Activated T-helper 17 cell treated with anti-CD3 and anti-CD28 coated beads, Interleukin-2, amount 50 U/mL, for 72 hours (primary cell): Measurements from ENCODE around the gene C19orf38. TPM values are rescaled to one million over a fixed set of nuclear protein-coding genes. Genes with fewer than 3 reads are reported as not detected.

ENCODE experiments used
- ATAC-seq: fragments of 150-1000 bp; cut with Tn5 transposase; replicated peaks from 2 replicates; pipeline ENCODE4 v1.10.0; 2021; ENCODE audit warnings: mild to moderate bottlenecking, moderate library complexity
- H3K27ac Mint-ChIP-seq: one replicate; pipeline ENCODE4 v1.8.0; 2022; ENCODE audit warnings: mixed read lengths
- H3K27me3 Mint-ChIP-seq: one replicate; pipeline ENCODE4 v1.8.0; 2022; ENCODE audit warnings: mixed read lengths
- H3K36me3 Mint-ChIP-seq: one replicate; pipeline ENCODE4 v1.8.0; 2022; ENCODE audit warnings: low read depth, mild to moderate bottlenecking, mixed read lengths
- H3K4me1 Mint-ChIP-seq: one replicate; pipeline ENCODE4 v1.8.0; 2022; ENCODE audit warnings: mixed read lengths
- H3K4me3 Mint-ChIP-seq: one replicate; pipeline ENCODE4 v1.8.0; 2022; ENCODE audit warnings: mild to moderate bottlenecking, mixed read lengths
- H3K9me3 Mint-ChIP-seq: one replicate; pipeline ENCODE4 v1.8.0; 2022; ENCODE audit warnings: mixed read lengths
- total RNA-seq, 2 donors: library from RNA; stranded (reverse); gene quantifications; one replicate each; pipeline ENCODE4 v1.2.3, GENCODE V29; 2022

The C19orf38 gene
- 1 to 10 TPM in 1 of 2 donors, under 1 TPM in 1; 0.48 to 1.7 TPM for total RNA-seq

GRCh38 chr19:10848230-10848856, at the start of gene C19orf38:
Gene C19orf38 (plus strand): TSS chr19:10848415. CDS start chr19:10848509, 94 bp downstream.
- peak within 1 kb of the TSS; percentile 52 for H3K27ac Mint-ChIP-seq
- peak within 1 kb of the TSS; percentile 17 for H3K4me3 Mint-ChIP-seq
- H3K36me3 Mint-ChIP-seq: no peaks in the 10 kb centered on the region
- no peaks in the 10 kb centered on the region for H3K4me1 Mint-ChIP-seq
- peaks cover 4% of the 10 kb centered on the region for H3K9me3 Mint-ChIP-seq
- H3K27me3 Mint-ChIP-seq: no peaks in the 10 kb centered on the region
- no peak for ATAC-seq

GRCh38 chr19:10800488-10800887, 47.7 kb upstream of the C19orf38 start:
- ATAC-seq: no peak
- H3K9me3 Mint-ChIP-seq: no peaks in the 10 kb centered on the region
- peaks cover 86% of the 10 kb centered on the region for H3K36me3 Mint-ChIP-seq
- peak overlapping the region; percentile 49 for H3K4me3 Mint-ChIP-seq
- no peaks in the 10 kb centered on the region for H3K27me3 Mint-ChIP-seq
- peaks cover 23% of the 10 kb centered on the region for H3K4me1 Mint-ChIP-seq
- peak overlapping the region; percentile 86 for H3K27ac Mint-ChIP-seq

- Mint-ChIP-seq H3K4me1 (peaks cover 17% of the 10 kb centered on the region), H3K36me3 (peaks cover 78% of the 10 kb centered on the region), H3K27ac (no peak overlapping the region), H3K9me3 (no peaks in the 10 kb centered on the region), H3K27me3 (no peaks in the 10 kb centered on the region), H3K4me3 (no peak overlapping the region)
- ATAC-seq: no peak
These were observed 45.7 kb upstream of the C19orf38 start for GRCh38 chr19:10802479-10802878.

- Mint-ChIP-seq H3K4me3 (no peak overlapping the region), H3K4me1 (peaks cover 12% of the 10 kb centered on the region), H3K27me3 (no peaks in the 10 kb centered on the region), H3K36me3 (peaks cover 76% of the 10 kb centered on the region), H3K9me3 (no peaks in the 10 kb centered on the region), H3K27ac (peak overlapping the region; percentile 88)
- no peak for ATAC-seq
These were observed 45.0 kb upstream of the C19orf38 start for GRCh38 chr19:10803252-10803651.

GRCh38 chr19:10805065-10805757, 43.0 kb upstream of the C19orf38 start:
- Mint-ChIP-seq H3K9me3 (no peaks in the 10 kb centered on the region), H3K4me3 (no peak overlapping the region)

GRCh38 chr19:10805758-10806247, 42.4 kb upstream of the C19orf38 start:
- Mint-ChIP-seq H3K9me3 (no peaks in the 10 kb centered on the region), H3K4me1 (peaks cover 14% of the 10 kb centered on the region), H3K36me3 (peaks cover 80% of the 10 kb centered on the region), H3K27me3 (no peaks in the 10 kb centered on the region), H3K4me3 (no peak overlapping the region), H3K27ac (peak overlapping the region; percentile 82)
- no peak for ATAC-seq

More at GRCh38 chr19:10805065-10805757, 43.0 kb upstream of the C19orf38 start:
- H3K4me1 Mint-ChIP-seq: peaks cover 15% of the 10 kb centered on the region
- H3K27me3 Mint-ChIP-seq: no peaks in the 10 kb centered on the region
- peaks cover 80% of the 10 kb centered on the region for H3K36me3 Mint-ChIP-seq
- ATAC-seq: peak; percentile 28
- peak overlapping the region; percentile 82 for H3K27ac Mint-ChIP-seq

- H3K4me3 Mint-ChIP-seq: peak overlapping the region; percentile 67
- peaks cover 65% of the 10 kb centered on the region for H3K36me3 Mint-ChIP-seq
These were observed 39.1 kb upstream of the C19orf38 start for GRCh38 chr19:10808937-10809649.

GRCh38 chr19:10809651-10810285, 38.4 kb upstream of the C19orf38 start:
- no peaks in the 10 kb centered on the region for H3K27me3 Mint-ChIP-seq
- ATAC-seq: no peak
- H3K4me3 Mint-ChIP-seq: peak overlapping the region; percentile 67
- H3K4me1 Mint-ChIP-seq: peaks cover 22% of the 10 kb centered on the region
- H3K9me3 Mint-ChIP-seq: no peaks in the 10 kb centered on the region
- peak overlapping the region; percentile 76 for H3K27ac Mint-ChIP-seq
- H3K36me3 Mint-ChIP-seq: peaks cover 64% of the 10 kb centered on the region

More at GRCh38 chr19:10808937-10809649, 39.1 kb upstream of the C19orf38 start:
- no peaks in the 10 kb centered on the region for H3K27me3 Mint-ChIP-seq
- ATAC-seq: peak; percentile 86
- peaks cover 22% of the 10 kb centered on the region for H3K4me1 Mint-ChIP-seq
- peak overlapping the region; percentile 76 for H3K27ac Mint-ChIP-seq
- no peaks in the 10 kb centered on the region for H3K9me3 Mint-ChIP-seq

- H3K4me3 Mint-ChIP-seq: no peak overlapping the region
- H3K4me1 Mint-ChIP-seq: peaks cover 22% of the 10 kb centered on the region
- no peaks in the 10 kb centered on the region for H3K27me3 Mint-ChIP-seq
- peaks cover 53% of the 10 kb centered on the region for H3K36me3 Mint-ChIP-seq
- no peaks in the 10 kb centered on the region for H3K9me3 Mint-ChIP-seq
- ATAC-seq: no peak
- no peak overlapping the region for H3K27ac Mint-ChIP-seq
These were observed 36.7 kb upstream of the C19orf38 start for GRCh38 chr19:10811391-10812111.

- no peak overlapping the region for H3K4me3 Mint-ChIP-seq
- H3K27ac Mint-ChIP-seq: no peak overlapping the region
- H3K9me3 Mint-ChIP-seq: no peaks in the 10 kb centered on the region
- H3K27me3 Mint-ChIP-seq: no peaks in the 10 kb centered on the region
- peaks cover 22% of the 10 kb centered on the region for H3K4me1 Mint-ChIP-seq
- ATAC-seq: no peak
- H3K36me3 Mint-ChIP-seq: peaks cover 53% of the 10 kb centered on the region
These were observed 36.0 kb upstream of the C19orf38 start for GRCh38 chr19:10812196-10812595.

GRCh38 chr19:10812902-10813404, 35.3 kb upstream of the C19orf38 start:
- no peaks in the 10 kb centered on the region for H3K9me3 Mint-ChIP-seq
- H3K4me1 Mint-ChIP-seq: peaks cover 22% of the 10 kb centered on the region

GRCh38 chr19:10815007-10815536, 33.1 kb upstream of the C19orf38 start:
- Mint-ChIP-seq H3K9me3 (no peaks in the 10 kb centered on the region), H3K27ac (peak overlapping the region; percentile 42), H3K27me3 (no peaks in the 10 kb centered on the region), H3K4me3 (no peak overlapping the region), H3K36me3 (peaks cover 41% of the 10 kb centered on the region), H3K4me1 (peaks cover 9% of the 10 kb centered on the region)
- no peak for ATAC-seq

More at GRCh38 chr19:10812902-10813404, 35.3 kb upstream of the C19orf38 start:
- Mint-ChIP-seq H3K27ac (peak overlapping the region; percentile 91), H3K27me3 (no peaks in the 10 kb centered on the region), H3K36me3 (peaks cover 50% of the 10 kb centered on the region), H3K4me3 (peak overlapping the region; percentile 52)
- peak; percentile 80 for ATAC-seq

GRCh38 chr19:10815969-10816644, 32.1 kb upstream of the C19orf38 start:
- Mint-ChIP-seq H3K36me3 (peaks cover 43% of the 10 kb centered on the region), H3K4me1 (peaks cover 14% of the 10 kb centered on the region), H3K4me3 (no peak overlapping the region), H3K27ac (peak overlapping the region; percentile 58), H3K9me3 (no peaks in the 10 kb centered on the region), H3K27me3 (no peaks in the 10 kb centered on the region)
- no peak for ATAC-seq
